Tibial artery (tissue), 4 donors: ENCODE results near the gene SH3PXD2B.
"Not testable (repeated sequence)": the region's sequence is repeated elsewhere in the genome, so short reads cannot be mapped to it uniquely, and the experiment has no call there.

Source experiments
- DNase-seq, 2 donors: peaks; one replicate each; pipeline ENCODE4 v3.0.0-alpha.2; 2019
- H3K27ac ChIP-seq, 2 donors: fragments of 200-600 bp; sonication (generic) in 1 of 2; 1 replicate in 1 of 2; 2 replicates in 1 of 2; pipeline ENCODE4 v1.5.1; 2018 to 2019; ENCODE audit warnings: mild to moderate bottlenecking in 1 of 2
- H3K27me3 ChIP-seq, 2 donors: fragments of 200-600 bp; sonication (generic) in 1 of 2; one replicate each; pipeline versions ENCODE4 v1.5.1 to v1.6.0; 2016 to 2019
- H3K36me3 ChIP-seq, 3 donors: fragments of 200-600 bp; sonication (generic) in 2 of 3; one replicate each; pipeline ENCODE4 v1.5.1; 2016 to 2019; ENCODE audit warnings: mild to moderate bottlenecking in 2 of 3
- H3K4me1 ChIP-seq, 4 donors: fragments of 200-600 bp; sonication (generic) in 2 of 4; 1 replicate in 3 of 4; 2 replicates in 1 of 4; pipeline ENCODE4 v1.5.1; 2016 to 2019
- H3K4me3 ChIP-seq, 2 donors: fragments of 200-600 bp; sonication (generic) in 1 of 2; 1 replicate in 1 of 2; 2 replicates in 1 of 2; pipeline ENCODE4 v1.5.1; 2018 to 2019; ENCODE audit warnings: mild to moderate bottlenecking in 2 of 2
- H3K9me3 ChIP-seq, 3 donors: fragments of 200-600 bp; sonication (generic) in 1 of 3; one replicate each; pipeline ENCODE4 v1.5.1; 2016 to 2019
- CTCF ChIP-seq, 2 experiments: fragments of 200-600 bp in 1 of 2; fragments of 450-650 bp in 1 of 2; IDR thresholded peaks; one replicate each; pipeline ENCODE4 v1.5.1; 2017 to 2019; ENCODE audit warnings: antibody characterized with exemption in 2 of 2, mild to moderate bottlenecking in 1 of 2, moderate library complexity in 1 of 2
- intact Hi-C: fragments of 100-400 bp; cut with DNase I; formaldehyde crosslinking; loops from one replicate; pipeline ENCODE4 v1.15.0; 2023; ENCODE audit warnings: low total_unique reads

SH3PXD2B gene

GRCh38 chr5:172410160-172410559 lies 44.2 kb downstream of the SH3PXD2B start:
- no peak for DNase-seq
- intact Hi-C loops: no loop called here
- TF ChIP-seq CTCF (IDR thresholded peaks at IDR 0.05): no peak
- H3K36me3 ChIP-seq: peaks cover 0 to 3% (median 2%) of the 10 kb centered on the region in 3 donors
- no peak overlapping the region for H3K27ac ChIP-seq
- no peaks in the 10 kb centered on the region for H3K27me3 ChIP-seq
- no peak overlapping the region for H3K4me3 ChIP-seq
- H3K9me3 ChIP-seq: no peaks in the 10 kb centered on the region
- peaks cover 0 to 57% (median 38%) of the 10 kb centered on the region in 4 donors for H3K4me1 ChIP-seq

- H3K9me3 ChIP-seq, intact Hi-C loops, H3K36me3 ChIP-seq, H3K27me3 ChIP-seq, H3K4me3 ChIP-seq, H3K27ac ChIP-seq, DNase-seq: not testable (repeated sequence)
- peaks cover 0 to 50% (median 31%) of the 10 kb centered on the region in 4 donors for H3K4me1 ChIP-seq
Observed at GRCh38 chr5:172409477-172409876, 44.8 kb downstream of the SH3PXD2B start.

GRCh38 chr5:172407822-172408221 lies 46.5 kb downstream of the SH3PXD2B start:
- H3K4me1 ChIP-seq: peaks cover 0 to 50% (median 31%) of the 10 kb centered on the region in 4 donors
- intact Hi-C loops: no loop called here
- no peaks in the 10 kb centered on the region for H3K9me3 ChIP-seq
- no peaks in the 10 kb centered on the region for H3K27me3 ChIP-seq
- DNase-seq: no peak
- no peak for TF ChIP-seq CTCF (IDR thresholded peaks at IDR 0.05)
- H3K4me3 ChIP-seq: no peak overlapping the region
- H3K27ac ChIP-seq: peak overlapping the region; percentile 12 to 27
- H3K36me3 ChIP-seq: peaks cover 0 to 11% (median 8%) of the 10 kb centered on the region in 3 donors

GRCh38 chr5:172407241-172407691 lies 47.1 kb downstream of the SH3PXD2B start:
- Histone ChIP-seq H3K27me3 (no peaks in the 10 kb centered on the region), H3K36me3 (peaks cover 0 to 11% (median 8%) of the 10 kb centered on the region in 3 donors), H3K27ac (peak overlapping the region; percentile 12 to 27), H3K4me3 (no peak overlapping the region), H3K4me1 (peaks cover 0 to 50% (median 33%) of the 10 kb centered on the region in 4 donors), H3K9me3 (no peaks in the 10 kb centered on the region)
- intact Hi-C loops: no loop called here
- no peak for TF ChIP-seq CTCF (IDR thresholded peaks at IDR 0.05)
- no peak for DNase-seq

- H3K27ac ChIP-seq: no peak overlapping the region
- no peaks in the 10 kb centered on the region for H3K27me3 ChIP-seq
- no peak for DNase-seq
- H3K9me3 ChIP-seq: no peaks in the 10 kb centered on the region
- no peak overlapping the region for H3K4me3 ChIP-seq
- H3K36me3 ChIP-seq: peaks cover 0 to 11% (median 8%) of the 10 kb centered on the region in 3 donors
- H3K4me1 ChIP-seq: peaks cover 0 to 37% (median 29%) of the 10 kb centered on the region in 4 donors
- intact Hi-C loops: no loop called here
- TF ChIP-seq CTCF (IDR thresholded peaks at IDR 0.05): no peak
Observed at GRCh38 chr5:172405226-172406107, 48.9 kb downstream of the SH3PXD2B start.

GRCh38 chr5:172404746-172405145 lies 49.6 kb downstream of the SH3PXD2B start:
- H3K9me3 ChIP-seq: no peaks in the 10 kb centered on the region
- H3K36me3 ChIP-seq: peaks cover 0 to 11% (median 8%) of the 10 kb centered on the region in 3 donors
- H3K4me1 ChIP-seq: peaks cover 0 to 40% (median 30%) of the 10 kb centered on the region in 4 donors
- H3K27me3 ChIP-seq: no peaks in the 10 kb centered on the region
- H3K27ac ChIP-seq: no peak overlapping the region
- intact Hi-C loops: no loop called here
- no peak for DNase-seq
- TF ChIP-seq CTCF (IDR thresholded peaks at IDR 0.05): no peak
- H3K4me3 ChIP-seq: no peak overlapping the region
